Fibroblast of villous mesenchyme (primary cell): Measurements from ENCODE around the gene AFF1. TPM values are rescaled to one million over a fixed set of nuclear protein-coding genes. Genes with fewer than 3 reads are reported as not detected.
"Not testable (repeated sequence)": the region's sequence is repeated elsewhere in the genome, so short reads cannot be mapped to it uniquely, and the experiment has no call there.

Experiments
- DNase-seq: peaks from one replicate; pipeline ENCODE4 v3.0.0-alpha.2; 2010; ENCODE audit warnings: low read depth
- H3K4me3 ChIP-seq: 2 replicates; pipeline ENCODE4 v1.5.1; 2011; ENCODE audit warnings: low read depth, mild to moderate bottlenecking, low read length
- total RNA-seq: library from RNA; depleted of rRNA; stranded (reverse); fragments of >200 nt; gene quantifications from 2 replicates; pipeline ENCODE4 v1.2.3, GENCODE V29; 2012
- TF ChIP-seq, protein P1 (sequence below): IDR thresholded peaks from 2 replicates; pipeline ENCODE4 v1.5.1; 2012; ENCODE audit warnings: low read depth, mild to moderate bottlenecking, low read length; ENCODE audit not compliant: insufficient read depth

The AFF1 gene
- total RNA-seq, 1 donor, result 34.1 TPM

DNA sequence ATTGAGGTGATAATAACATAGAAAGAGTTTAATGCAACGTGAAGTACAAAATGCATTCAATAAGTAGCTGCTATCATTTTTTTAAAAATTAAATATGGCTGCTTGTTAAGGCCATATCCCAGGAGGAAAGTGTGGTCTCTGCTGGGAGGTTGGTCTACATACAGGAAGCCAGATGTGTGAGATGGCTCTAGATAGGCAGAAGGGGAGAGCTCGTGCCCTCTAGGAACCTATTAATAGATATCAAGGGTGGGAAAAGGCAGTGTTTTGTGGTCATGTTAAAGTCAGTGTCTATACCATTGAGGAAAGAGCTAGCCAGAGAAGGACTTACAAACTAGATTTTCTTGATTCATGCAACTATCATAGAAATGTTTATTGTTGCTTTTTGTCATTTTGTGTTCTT lies 145.2 kb downstream of the AFF1 start:
- TF ChIP-seq, protein P1, sequence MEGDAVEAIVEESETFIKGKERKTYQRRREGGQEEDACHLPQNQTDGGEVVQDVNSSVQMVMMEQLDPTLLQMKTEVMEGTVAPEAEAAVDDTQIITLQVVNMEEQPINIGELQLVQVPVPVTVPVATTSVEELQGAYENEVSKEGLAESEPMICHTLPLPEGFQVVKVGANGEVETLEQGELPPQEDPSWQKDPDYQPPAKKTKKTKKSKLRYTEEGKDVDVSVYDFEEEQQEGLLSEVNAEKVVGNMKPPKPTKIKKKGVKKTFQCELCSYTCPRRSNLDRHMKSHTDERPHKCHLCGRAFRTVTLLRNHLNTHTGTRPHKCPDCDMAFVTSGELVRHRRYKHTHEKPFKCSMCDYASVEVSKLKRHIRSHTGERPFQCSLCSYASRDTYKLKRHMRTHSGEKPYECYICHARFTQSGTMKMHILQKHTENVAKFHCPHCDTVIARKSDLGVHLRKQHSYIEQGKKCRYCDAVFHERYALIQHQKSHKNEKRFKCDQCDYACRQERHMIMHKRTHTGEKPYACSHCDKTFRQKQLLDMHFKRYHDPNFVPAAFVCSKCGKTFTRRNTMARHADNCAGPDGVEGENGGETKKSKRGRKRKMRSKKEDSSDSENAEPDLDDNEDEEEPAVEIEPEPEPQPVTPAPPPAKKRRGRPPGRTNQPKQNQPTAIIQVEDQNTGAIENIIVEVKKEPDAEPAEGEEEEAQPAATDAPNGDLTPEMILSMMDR, result no peak
- H3K4me3 ChIP-seq, result no peak overlapping the region
- no peak for DNase-seq

- TF ChIP-seq, protein P1, result no peak
- no peak for DNase-seq
- no peak overlapping the region for H3K4me3 ChIP-seq
Observed at GRCh38 chr4:87080462-87080861, 145.7 kb downstream of the AFF1 start.

- DNase-seq, result no peak
- H3K4me3 ChIP-seq, result no peak overlapping the region
Observed at GRCh38 chr4:87081826-87082225, 147.0 kb downstream of the AFF1 start.

DNA sequence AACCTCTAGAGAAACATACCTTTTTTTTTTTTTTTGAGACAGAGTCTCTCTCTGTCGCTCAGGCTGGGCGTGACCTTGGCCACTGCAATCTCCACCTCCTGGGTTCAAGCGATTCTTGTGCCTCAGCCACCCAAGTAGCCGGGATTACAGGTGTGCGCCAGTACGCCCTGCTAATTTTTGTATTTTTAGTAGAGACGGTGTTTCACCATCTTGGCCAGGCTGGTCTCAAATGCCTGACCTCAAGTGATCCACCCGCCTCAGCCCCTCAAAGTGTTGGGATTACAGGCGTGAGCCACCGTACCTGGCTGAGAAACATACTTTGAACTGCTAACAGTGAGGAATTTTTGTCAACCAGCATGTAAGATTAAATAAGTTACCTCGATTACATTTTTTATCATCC lies 150.9 kb downstream of the AFF1 start:
- DNase-seq, H3K4me3 ChIP-seq: not testable (repeated sequence)

More at GRCh38 chr4:87081826-87082225, 147.0 kb downstream of the AFF1 start:
- TF ChIP-seq, protein P1, result no peak

DNA sequence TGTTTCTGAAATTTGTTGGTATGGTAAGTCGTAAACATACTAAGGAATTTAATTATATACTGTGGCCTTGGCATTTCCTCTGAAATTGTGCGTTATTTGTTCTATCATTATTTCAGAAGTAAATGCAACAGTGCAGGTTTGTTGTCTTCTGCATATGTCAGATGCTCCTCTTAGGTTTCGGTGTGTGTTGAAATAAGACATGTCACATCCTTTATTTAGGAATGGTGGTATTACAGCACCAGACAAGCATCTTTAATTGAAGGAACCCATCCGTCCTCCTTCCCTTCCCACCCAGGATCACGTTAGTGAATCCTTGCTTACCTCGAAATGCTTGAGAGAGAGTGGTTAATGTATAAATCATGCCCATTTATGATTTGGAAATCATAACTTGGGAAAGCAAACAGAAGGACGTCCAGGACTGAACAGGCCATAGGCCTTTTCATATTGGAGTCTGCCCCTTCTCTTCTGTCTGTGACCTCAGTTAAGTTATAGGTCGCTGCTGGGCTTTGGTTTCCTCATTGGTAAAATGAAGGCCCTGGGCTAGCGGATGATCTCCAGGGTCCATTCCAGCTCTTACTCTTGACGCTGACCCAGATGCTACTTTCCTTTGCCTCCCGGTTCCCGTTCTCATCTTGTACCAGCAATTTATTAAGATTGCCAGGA lies 151.5 kb downstream of the AFF1 start:
- no peak overlapping the region for H3K4me3 ChIP-seq
- no peak for DNase-seq
- TF ChIP-seq, protein P1, result no peak

GRCh38 chr4:87087015-87087414 lies 152.2 kb downstream of the AFF1 start:
- H3K4me3 ChIP-seq, result no peak overlapping the region
- DNase-seq, result no peak
- TF ChIP-seq, protein P1, result no peak

DNA sequence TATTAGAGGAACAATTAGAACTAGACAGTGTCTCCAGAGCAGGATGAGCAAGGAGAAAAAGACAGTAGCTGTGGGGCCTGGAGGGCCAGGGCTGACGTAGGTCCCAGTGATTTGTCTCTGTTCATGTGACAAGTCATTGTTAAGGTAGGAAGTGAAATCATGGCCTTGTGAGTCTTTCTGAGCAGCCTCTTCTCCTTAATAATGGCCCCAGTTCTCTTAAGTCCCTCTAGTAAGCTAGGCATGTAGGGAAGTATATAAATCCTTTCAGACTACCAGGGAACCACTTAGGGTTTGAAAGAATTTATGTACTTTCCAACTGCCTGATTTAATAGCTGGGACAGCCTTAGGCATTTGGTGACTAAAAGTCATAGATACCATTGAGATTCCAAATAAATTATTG lies 152.6 kb downstream of the AFF1 start:
- TF ChIP-seq, protein P1, result no peak
- H3K4me3 ChIP-seq, result no peak overlapping the region
- DNase-seq, result peak; percentile 21
